Astrocyte (in vitro differentiated cells and primary cell): ENCODE results near the gene DGKE. TPM values are rescaled to one million over a fixed set of nuclear protein-coding genes. Genes with fewer than 3 reads are reported as not detected.

Experiments used
- DNase-seq: peaks from one replicate; pipeline ENCODE4 v3.0.0-alpha.2; 2010; ENCODE audit warnings: low read depth
- FAIRE-seq: peaks from 2 replicates; lab custom pipeline; 2011; peaks lifted over from hg19 to GRCh38; lab: Jason Lieb, UNC
- H2AFZ ChIP-seq: 2 replicates; pipeline ENCODE4 v1.6.0; 2012; ENCODE audit warnings: low read depth, low read length, inconsistent platforms
- H3K27ac ChIP-seq: 2 replicates; pipeline ENCODE4 v1.5.1; 2011; ENCODE audit warnings: low read depth, low read length, inconsistent platforms
- H3K27me3 ChIP-seq: 2 replicates; pipeline ENCODE4 v1.6.0; 2011; ENCODE audit warnings: low read length, inconsistent platforms; ENCODE audit not compliant: insufficient read depth
- H3K36me3 ChIP-seq: 2 replicates; pipeline ENCODE4 v1.5.1; 2011; ENCODE audit warnings: low read length, inconsistent platforms; ENCODE audit not compliant: insufficient read depth
- H3K4me1 ChIP-seq: 2 replicates; pipeline ENCODE4 v1.5.1; 2011; ENCODE audit warnings: low read length, inconsistent platforms; ENCODE audit not compliant: insufficient read depth
- H3K4me2 ChIP-seq: 2 replicates; pipeline ENCODE4 v1.6.0; 2012; ENCODE audit warnings: low read length, inconsistent platforms
- H3K4me3 ChIP-seq: 2 replicates; pipeline ENCODE4 v1.5.1; 2011; ENCODE audit warnings: low read depth, mild to moderate bottlenecking, low read length, inconsistent platforms; ENCODE audit not compliant: insufficient read depth
- H3K79me2 ChIP-seq: 2 replicates; pipeline ENCODE4 v1.6.0; 2012; ENCODE audit warnings: mild to moderate bottlenecking, low read length, inconsistent platforms; ENCODE audit not compliant: insufficient read depth
- H3K9ac ChIP-seq: 2 replicates; pipeline ENCODE4 v1.6.0; 2012; ENCODE audit warnings: mild to moderate bottlenecking, low read length, inconsistent platforms
- H3K9me3 ChIP-seq: 2 replicates; pipeline ENCODE4 v1.5.1; 2012; ENCODE audit warnings: low read depth, mild to moderate bottlenecking, low read length, inconsistent platforms; ENCODE audit not compliant: insufficient read depth
- H4K20me1 ChIP-seq: 2 replicates; pipeline ENCODE4 v1.6.0; 2012; ENCODE audit warnings: low read length, inconsistent platforms; ENCODE audit not compliant: insufficient read depth
- H3K27ac Mint-ChIP-seq: one replicate; pipeline ENCODE4 v1.8.0; 2021; ENCODE audit warnings: mild to moderate bottlenecking, mixed read lengths; ENCODE audit not compliant: unreplicated experiment
- H3K27me3 Mint-ChIP-seq: one replicate; pipeline ENCODE4 v1.8.0; 2021; ENCODE audit warnings: low read depth, mixed read lengths; ENCODE audit not compliant: unreplicated experiment
- H3K36me3 Mint-ChIP-seq: one replicate; pipeline ENCODE4 v1.8.0; 2021; ENCODE audit warnings: low read depth, mixed read lengths; ENCODE audit not compliant: unreplicated experiment
- H3K4me1 Mint-ChIP-seq: one replicate; pipeline ENCODE4 v1.8.0; 2021; ENCODE audit warnings: low read depth, mixed read lengths; ENCODE audit not compliant: unreplicated experiment
- H3K4me3 Mint-ChIP-seq: one replicate; pipeline ENCODE4 v1.8.0; 2021; ENCODE audit warnings: mild to moderate bottlenecking, moderate library complexity, mixed read lengths; ENCODE audit not compliant: unreplicated experiment
- H3K9me3 Mint-ChIP-seq: one replicate; pipeline ENCODE4 v1.8.0; 2021; ENCODE audit warnings: mild to moderate bottlenecking, mixed read lengths; ENCODE audit not compliant: unreplicated experiment
- CTCF ChIP-seq: IDR thresholded peaks from 2 replicates; pipeline ENCODE4 v1.5.1; 2011; ENCODE audit warnings: low read depth, mild to moderate bottlenecking, inconsistent platforms, low read length, moderate library complexity; ENCODE audit not compliant: insufficient read depth
- EZH2 ChIP-seq: IDR thresholded peaks from 2 replicates; pipeline ENCODE4 v1.6.1; 2012; ENCODE audit warnings: mild to moderate bottlenecking, low read length, inconsistent platforms; ENCODE audit not compliant: insufficient read depth
- total RNA-seq: library from RNA; stranded (reverse); gene quantifications from 2 replicates; pipeline ENCODE4 v1.2.1, GENCODE V29; 2021

DGKE gene
- total RNA-seq, 1 donor from 2014 or later: 5.5 TPM

GRCh38 chr17:56896217-56896967 lies 62.4 kb downstream of the DGKE start:
- Histone ChIP-seq H3K4me2 (no peak overlapping the region), H3K9me3 (no peaks in the 10 kb centered on the region), H3K4me3 (no peak overlapping the region), H3K79me2 (no peaks in the 10 kb centered on the region), H3K27me3 (no peaks in the 10 kb centered on the region), H3K4me1 (no peaks in the 10 kb centered on the region), H4K20me1 (no peaks in the 10 kb centered on the region), H3K27ac (no peak overlapping the region), H3K36me3 (peaks cover 3% of the 10 kb centered on the region), H2AFZ (no peak overlapping the region), H3K9ac (no peak overlapping the region)
- FAIRE-seq: no peak
- Mint-ChIP-seq H3K27me3 (no peaks in the 10 kb centered on the region), H3K9me3 (no peaks in the 10 kb centered on the region), H3K4me3 (no peak overlapping the region), H3K27ac (no peak overlapping the region), H3K36me3 (peaks cover 43% of the 10 kb centered on the region), H3K4me1 (peaks cover 9% of the 10 kb centered on the region)
- TF ChIP-seq EZH2 (no peak), CTCF (no peak)
- no peak for DNase-seq

GRCh38 chr17:56896968-56897359 lies 63.0 kb downstream of the DGKE start:
- no peak overlapping the region for H3K4me2 ChIP-seq
- H3K9me3 ChIP-seq: no peaks in the 10 kb centered on the region
- peaks cover 45% of the 10 kb centered on the region for H3K36me3 Mint-ChIP-seq
- H3K9me3 Mint-ChIP-seq: no peaks in the 10 kb centered on the region
- no peak overlapping the region for H3K27ac Mint-ChIP-seq
- H3K4me1 Mint-ChIP-seq: peaks cover 14% of the 10 kb centered on the region
- H3K27me3 Mint-ChIP-seq: no peaks in the 10 kb centered on the region
- H3K9ac ChIP-seq: no peak overlapping the region
- no peak overlapping the region for H3K4me3 ChIP-seq
- H3K27ac ChIP-seq: no peak overlapping the region
- H3K27me3 ChIP-seq: no peaks in the 10 kb centered on the region
- no peak overlapping the region for H2AFZ ChIP-seq
- H3K4me3 Mint-ChIP-seq: no peak overlapping the region
- H3K79me2 ChIP-seq: no peaks in the 10 kb centered on the region
- peaks cover 3% of the 10 kb centered on the region for H3K36me3 ChIP-seq
- no peak for TF ChIP-seq EZH2
- TF ChIP-seq CTCF: no peak
- no peaks in the 10 kb centered on the region for H4K20me1 ChIP-seq
- no peak for FAIRE-seq
- no peak for DNase-seq
- H3K4me1 ChIP-seq: peaks cover 1% of the 10 kb centered on the region
